Measurements from ENCODE around the gene SLIT3. TPM values are rescaled to one million over a fixed set of nuclear protein-coding genes. Genes with fewer than 3 reads are reported as not detected.
A peak's percentile ranks its signal among the peaks of the same experiment; 100 is the strongest.

Gene SLIT3
- total and polyA plus RNA-seq, 2 experiments from 2014 or later, result 0.59 to 0.71 TPM

DNA sequence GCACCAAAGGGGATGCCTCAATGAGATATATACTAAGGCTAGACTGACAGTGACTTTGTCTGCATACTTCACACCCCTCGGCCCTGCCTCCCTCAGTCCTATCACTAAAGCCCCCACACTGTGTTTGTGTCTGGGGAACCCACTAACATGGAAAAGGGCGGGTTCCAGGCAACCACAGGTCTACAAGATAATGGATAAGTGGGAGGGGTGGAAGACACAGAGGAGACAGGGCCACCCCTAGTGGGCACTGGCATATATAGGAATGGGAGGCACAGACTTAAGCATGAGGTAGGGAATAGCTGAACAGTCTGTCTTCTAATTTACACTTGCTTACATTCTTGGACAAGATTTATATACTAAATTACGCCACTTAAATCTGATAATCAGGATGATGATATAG is 74.0 kb downstream of the SLIT3 start:
- H3K4me3 ChIP-seq, result no peak overlapping the region
- H3K27ac ChIP-seq (ENCODE audit: low read depth), result no peak overlapping the region
- no peaks in the 10 kb centered on the region for H3K36me3 ChIP-seq (ENCODE audit: insufficient read depth)
- H3F3A ChIP-seq (replicated peaks; ENCODE audit: low read depth), result no peaks in the 10 kb centered on the region
- Mint-ChIP-seq H3K4me3 (no peak overlapping the region), H3K4me1 (peaks cover 10% of the 10 kb centered on the region), H3K27me3 (ENCODE audit: insufficient read depth, low read depth, poor library complexity) (peaks cover 50% of the 10 kb centered on the region), H3K27ac (no peak overlapping the region), H3K9me3 (no peaks in the 10 kb centered on the region), H3K36me3 (ENCODE audit: low read depth) (no peaks in the 10 kb centered on the region)
- H3K4me1 ChIP-seq (ENCODE audit: insufficient read depth), result no peaks in the 10 kb centered on the region
- no peaks in the 10 kb centered on the region for H3K9me2 ChIP-seq (ENCODE audit: insufficient read depth)
- H4K20me1 ChIP-seq (replicated peaks; ENCODE audit: insufficient read depth), result no peaks in the 10 kb centered on the region
- DNase-seq (ENCODE audit: low spot score), result peak; percentile 64
- H2AFZ ChIP-seq, result no peak overlapping the region
- TF ChIP-seq EZH2 (IDR thresholded peaks at IDR 0.05; ENCODE audit: low read depth, unreplicated experiment), result no peak
- peak; percentile 50 to 51 for TF ChIP-seq CTCF (conservative IDR thresholded peaks at IDR 0.05; ENCODE audit: low read depth in 2 of 2)
- H3K27me3 ChIP-seq (ENCODE audit: insufficient read depth), result peaks cover 28% of the 10 kb centered on the region
- ATAC-seq, result peak; percentile 92
- H3K79me2 ChIP-seq (replicated peaks; ENCODE audit: insufficient read depth), result no peaks in the 10 kb centered on the region
- H3K4me2 ChIP-seq, result no peak overlapping the region

DNA sequence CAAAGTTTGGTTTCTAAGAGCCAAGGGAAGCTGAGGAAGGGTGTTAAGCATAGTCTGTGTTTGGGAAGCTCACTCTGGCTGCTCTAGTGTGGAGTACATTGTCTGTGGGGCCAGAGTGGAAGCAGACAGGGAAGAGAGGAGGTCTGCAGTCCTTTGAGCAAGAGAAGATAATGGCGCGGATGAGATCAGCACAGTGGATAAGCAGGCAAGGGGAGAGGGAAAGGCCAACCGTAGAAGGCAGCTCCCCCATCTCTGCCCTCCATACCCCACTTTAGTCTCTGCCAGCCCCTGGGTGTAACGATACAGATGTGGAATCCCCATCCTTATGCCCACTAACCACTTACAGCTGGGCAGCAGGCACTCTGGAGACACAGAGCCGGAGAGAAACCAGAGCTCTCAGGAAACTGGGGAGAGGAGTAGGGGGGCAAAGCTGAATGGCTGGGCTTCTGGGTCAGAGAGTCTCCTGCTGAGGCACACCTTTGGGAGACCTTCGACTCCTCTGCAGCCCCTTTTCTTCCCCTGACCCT is 75.0 kb downstream of the SLIT3 start:
- peaks cover 10% of the 10 kb centered on the region for H3K4me1 Mint-ChIP-seq
- peaks cover 38% of the 10 kb centered on the region for H3K27me3 ChIP-seq (ENCODE audit: insufficient read depth)
- H3K36me3 ChIP-seq (ENCODE audit: insufficient read depth), result no peaks in the 10 kb centered on the region
- TF ChIP-seq POLR2AphosphoS5 (IDR thresholded peaks at IDR 0.05; ENCODE audit: low read depth), result no peak
- TF ChIP-seq, protein P1, sequence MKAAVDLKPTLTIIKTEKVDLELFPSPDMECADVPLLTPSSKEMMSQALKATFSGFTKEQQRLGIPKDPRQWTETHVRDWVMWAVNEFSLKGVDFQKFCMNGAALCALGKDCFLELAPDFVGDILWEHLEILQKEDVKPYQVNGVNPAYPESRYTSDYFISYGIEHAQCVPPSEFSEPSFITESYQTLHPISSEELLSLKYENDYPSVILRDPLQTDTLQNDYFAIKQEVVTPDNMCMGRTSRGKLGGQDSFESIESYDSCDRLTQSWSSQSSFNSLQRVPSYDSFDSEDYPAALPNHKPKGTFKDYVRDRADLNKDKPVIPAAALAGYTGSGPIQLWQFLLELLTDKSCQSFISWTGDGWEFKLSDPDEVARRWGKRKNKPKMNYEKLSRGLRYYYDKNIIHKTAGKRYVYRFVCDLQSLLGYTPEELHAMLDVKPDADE (IDR thresholded peaks at IDR 0.05), result no peak
- TF ChIP-seq NANOG (IDR thresholded peaks at IDR 0.05; ENCODE audit: borderline replicate concordance), result no peak
- TF ChIP-seq EZH2 (IDR thresholded peaks at IDR 0.05; ENCODE audit: low read depth, unreplicated experiment), result no peak
- no peak for TF ChIP-seq EZH2phosphoT487 (IDR thresholded peaks at IDR 0.05; ENCODE audit: unreplicated experiment)
- TF ChIP-seq REST (IDR thresholded peaks at IDR 0.05; ENCODE audit: unreplicated experiment), result no peak
- TF ChIP-seq ZNF331 (CRISPR knock-in tag; IDR thresholded peaks at IDR 0.05; ENCODE audit: low read depth), result no peak
- no peak for TF ChIP-seq STAT1 (IDR thresholded peaks at IDR 0.05; ENCODE audit: unreplicated experiment)
- no peak for TF ChIP-seq ZNF114 (CRISPR knock-in tag; IDR thresholded peaks at IDR 0.05)
- TF ChIP-seq JUNB (IDR thresholded peaks at IDR 0.05; ENCODE audit: unreplicated experiment), result no peak

More for the DNA sequence above, 75.0 kb downstream of the SLIT3 start:
- H3K27ac Mint-ChIP-seq, result no peak overlapping the region
- no peaks in the 10 kb centered on the region for H3K36me3 Mint-ChIP-seq (ENCODE audit: low read depth)
- no peak overlapping the region for H3K4me3 Mint-ChIP-seq
- Histone ChIP-seq H3K4me1 (ENCODE audit: insufficient read depth) (no peaks in the 10 kb centered on the region), H3K79me2 (replicated peaks; ENCODE audit: insufficient read depth) (no peaks in the 10 kb centered on the region), H3K4me2 (no peak overlapping the region), H3K27ac (ENCODE audit: low read depth) (no peak overlapping the region), H3K9me2 (ENCODE audit: insufficient read depth) (no peaks in the 10 kb centered on the region), H4K20me1 (replicated peaks; ENCODE audit: insufficient read depth) (no peaks in the 10 kb centered on the region), H3F3A (replicated peaks; ENCODE audit: low read depth) (no peaks in the 10 kb centered on the region), H3K4me3 (no peak overlapping the region), H2AFZ (no peak overlapping the region)
- no peaks in the 10 kb centered on the region for H3K9me3 Mint-ChIP-seq
- H3K27me3 Mint-ChIP-seq (ENCODE audit: insufficient read depth, low read depth, poor library complexity), result peaks cover 60% of the 10 kb centered on the region
- DNase-seq (ENCODE audit: low spot score) (no peak), ATAC-seq (no peak)

Data from GM23338 (cell line).